ENCODE measurements around the gene COX6B2.

COX6B2 gene

DNA sequence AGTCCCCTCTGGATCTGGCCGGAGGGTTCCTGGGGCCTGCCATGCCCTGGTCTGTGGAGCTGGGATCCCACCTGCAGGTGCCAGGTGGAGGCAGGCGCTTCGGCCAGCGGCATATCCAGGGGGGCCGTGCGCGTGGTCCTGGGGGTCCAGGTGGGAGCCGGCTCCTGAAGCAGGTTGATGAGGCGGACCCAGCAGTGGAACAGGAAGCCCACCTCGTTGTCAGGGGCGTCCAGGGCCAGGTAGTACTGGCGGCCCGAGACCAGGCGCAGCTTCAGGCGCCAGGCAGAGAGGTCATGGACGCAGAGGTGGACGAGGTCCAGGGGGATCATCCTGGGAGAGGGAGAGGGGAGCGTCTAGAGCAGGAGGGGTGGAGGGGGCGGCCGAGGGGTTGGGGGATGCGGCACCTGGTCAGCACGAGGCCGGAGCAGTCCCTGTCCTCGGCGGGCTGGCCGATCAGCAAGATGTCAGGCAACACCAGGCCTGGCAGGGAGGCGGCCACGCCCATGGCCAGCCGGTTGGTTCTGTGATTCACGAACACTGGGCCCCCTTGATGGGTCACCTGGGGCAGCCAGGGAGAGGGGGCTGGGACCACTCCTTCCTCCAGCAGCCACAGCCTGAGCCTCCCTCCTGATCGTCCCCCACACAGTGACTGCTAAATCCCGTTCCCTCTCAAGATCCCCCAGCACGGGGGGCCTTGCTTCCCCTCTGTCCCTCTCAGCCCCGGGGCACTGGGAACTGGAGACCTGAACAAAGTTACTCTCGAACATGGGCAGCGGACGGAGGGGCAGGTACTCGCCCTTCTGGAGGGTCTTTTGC is 7.9 kb upstream of the COX6B2 start:
- no peak for DNase-seq (ENCODE audit: low read depth)

DNA sequence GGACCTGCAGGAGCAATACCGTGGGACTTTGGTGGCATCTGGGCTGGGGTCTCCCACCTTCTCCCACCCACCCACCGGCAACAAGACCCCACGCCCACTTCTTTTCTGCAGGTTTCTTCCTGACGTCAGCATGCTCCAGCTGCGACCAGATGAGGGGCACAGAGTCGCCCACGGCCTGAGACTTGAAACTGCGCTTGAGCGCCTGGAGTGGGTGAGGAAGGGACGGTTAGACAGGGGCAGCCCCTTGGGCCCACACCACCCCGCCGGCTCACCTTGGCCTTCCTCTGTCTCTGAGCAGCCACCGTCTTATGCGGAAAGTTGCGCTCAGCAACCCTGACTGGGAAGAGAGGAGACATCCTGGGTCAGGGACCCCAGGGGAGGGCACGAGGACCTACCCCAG is 6.4 kb upstream of the COX6B2 start:
- no peak for DNase-seq (ENCODE audit: low read depth)

GRCh38 chr19:55358943-55359908 is 4.7 kb upstream of the COX6B2 start:
- DNase-seq (ENCODE audit: low read depth), result no peak

- DNase-seq (ENCODE audit: low read depth), result no peak
Measured at GRCh38 chr19:55358493-55358892, 4.0 kb upstream of the COX6B2 start.

GRCh38 chr19:55355213-55355821 is 798 bp upstream of the COX6B2 start:
- no peak for DNase-seq (ENCODE audit: low read depth)

DNA sequence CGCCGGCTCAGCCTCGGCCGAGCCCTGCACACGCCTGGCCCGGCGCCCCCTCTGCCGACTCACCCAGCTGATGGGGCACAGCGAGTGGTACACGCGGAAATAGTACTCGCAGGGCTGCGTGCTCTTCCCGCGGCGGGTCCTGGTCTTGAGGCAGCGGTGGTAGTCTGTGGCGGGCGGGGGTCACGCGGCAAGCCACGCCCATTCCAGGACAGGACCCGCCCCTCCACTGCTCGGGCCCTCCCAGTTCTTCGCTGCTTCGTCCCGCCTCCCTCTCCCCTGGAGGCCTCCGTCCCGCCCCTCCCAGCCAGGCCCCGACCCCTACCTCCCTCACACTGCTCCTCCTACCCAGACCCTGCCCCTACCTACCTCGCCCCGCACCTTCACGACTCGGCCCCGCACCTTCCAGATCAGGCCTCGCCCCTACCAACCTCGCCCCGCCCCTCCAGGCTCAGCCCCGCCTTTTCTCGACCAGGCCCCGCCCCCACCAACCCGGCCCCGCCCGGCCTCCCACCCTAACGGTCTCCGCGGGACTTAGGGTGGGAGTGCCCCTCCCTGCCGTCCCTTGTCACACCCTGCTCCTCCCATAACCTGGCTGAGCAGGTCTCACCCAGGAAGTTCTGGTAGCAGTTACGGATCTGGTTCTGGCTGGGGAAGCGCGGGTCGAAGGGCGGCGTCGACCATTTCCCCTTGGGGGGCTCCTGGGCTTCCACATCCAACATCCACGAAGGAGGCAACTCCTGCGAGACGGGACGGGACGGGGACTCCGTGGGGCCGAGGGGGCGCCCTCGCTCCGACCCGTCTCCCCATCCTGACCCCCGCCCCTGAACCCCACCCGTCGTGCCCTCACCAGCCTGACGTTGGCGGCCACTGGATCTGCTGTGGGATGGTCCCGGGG is 469 bp downstream of the COX6B2 start:
- DNase-seq (ENCODE audit: low read depth), result peak; percentile 32

- no peak for DNase-seq (ENCODE audit: low read depth)
Measured at GRCh38 chr19:55353356-55353802, 1.1 kb downstream of the COX6B2 start.

- DNase-seq (ENCODE audit: low read depth), result no peak
Measured at GRCh38 chr19:55352549-55353145, 1.9 kb downstream of the COX6B2 start.

DNA sequence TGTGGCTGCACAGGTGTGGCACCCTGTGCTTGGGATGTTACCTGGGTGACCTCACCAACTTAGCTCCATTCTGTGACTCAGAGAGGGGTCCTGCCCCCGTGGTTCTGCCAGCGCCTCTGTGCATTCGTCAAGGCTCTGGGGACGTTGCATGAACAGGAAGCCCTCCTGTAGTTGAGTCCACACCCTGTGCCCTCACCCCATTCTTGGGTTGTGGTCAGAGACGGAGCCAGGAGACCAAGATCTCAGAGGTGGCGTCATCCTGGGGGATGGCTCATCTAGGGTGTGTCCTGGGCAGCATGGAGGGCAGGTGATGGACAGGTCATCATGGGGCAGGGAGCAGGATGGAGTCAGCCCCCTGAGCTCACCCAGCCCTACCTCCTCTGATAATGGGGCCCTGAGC is 2.5 kb downstream of the COX6B2 start:
- DNase-seq (ENCODE audit: low read depth), result no peak

- DNase-seq (ENCODE audit: low read depth), result no peak
Measured at GRCh38 chr19:55350620-55351315, 3.8 kb downstream of the COX6B2 start.

DNA sequence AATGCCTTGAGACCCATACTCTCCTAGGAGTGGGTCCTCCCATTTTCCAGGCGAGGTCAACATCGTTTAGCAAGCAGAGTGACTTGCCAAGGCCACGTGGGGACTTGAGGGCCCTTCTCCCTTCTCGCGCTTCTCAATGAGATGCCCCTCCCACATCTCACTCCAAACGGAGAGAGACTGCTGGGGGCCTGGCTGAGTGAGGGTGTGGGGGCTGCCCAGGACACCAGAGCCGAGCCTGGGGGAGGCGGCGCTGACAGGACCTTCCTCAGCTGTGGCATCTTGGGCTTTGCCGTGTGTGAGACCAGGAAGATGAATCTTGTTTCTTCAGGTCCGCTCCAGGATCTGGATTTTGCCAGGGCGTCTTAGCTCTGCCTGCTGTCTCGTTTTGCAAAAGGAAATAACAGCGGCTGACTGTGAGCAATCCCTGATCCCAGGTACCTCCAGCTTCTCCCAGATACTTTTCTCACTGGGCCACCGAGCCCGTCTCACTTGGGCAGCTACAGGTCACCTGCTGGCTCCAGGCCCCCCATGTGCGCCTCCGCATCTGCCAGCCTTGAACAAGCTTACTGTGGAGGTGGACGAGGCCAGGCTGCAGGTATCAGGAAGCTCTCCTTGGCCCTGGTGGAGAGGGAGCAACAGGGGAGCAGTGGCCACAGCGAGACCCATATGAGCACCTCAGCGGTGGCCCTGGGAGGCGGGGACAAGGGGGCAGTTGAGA is 6.0 kb downstream of the COX6B2 start:
- no peak for DNase-seq (ENCODE audit: low read depth)

GRCh38 chr19:55347442-55348009 is 7.0 kb downstream of the COX6B2 start:
- DNase-seq (ENCODE audit: low read depth), result no peak

- no peak for DNase-seq (ENCODE audit: low read depth)
Measured at GRCh38 chr19:55346725-55347441, 7.6 kb downstream of the COX6B2 start.

DNA sequence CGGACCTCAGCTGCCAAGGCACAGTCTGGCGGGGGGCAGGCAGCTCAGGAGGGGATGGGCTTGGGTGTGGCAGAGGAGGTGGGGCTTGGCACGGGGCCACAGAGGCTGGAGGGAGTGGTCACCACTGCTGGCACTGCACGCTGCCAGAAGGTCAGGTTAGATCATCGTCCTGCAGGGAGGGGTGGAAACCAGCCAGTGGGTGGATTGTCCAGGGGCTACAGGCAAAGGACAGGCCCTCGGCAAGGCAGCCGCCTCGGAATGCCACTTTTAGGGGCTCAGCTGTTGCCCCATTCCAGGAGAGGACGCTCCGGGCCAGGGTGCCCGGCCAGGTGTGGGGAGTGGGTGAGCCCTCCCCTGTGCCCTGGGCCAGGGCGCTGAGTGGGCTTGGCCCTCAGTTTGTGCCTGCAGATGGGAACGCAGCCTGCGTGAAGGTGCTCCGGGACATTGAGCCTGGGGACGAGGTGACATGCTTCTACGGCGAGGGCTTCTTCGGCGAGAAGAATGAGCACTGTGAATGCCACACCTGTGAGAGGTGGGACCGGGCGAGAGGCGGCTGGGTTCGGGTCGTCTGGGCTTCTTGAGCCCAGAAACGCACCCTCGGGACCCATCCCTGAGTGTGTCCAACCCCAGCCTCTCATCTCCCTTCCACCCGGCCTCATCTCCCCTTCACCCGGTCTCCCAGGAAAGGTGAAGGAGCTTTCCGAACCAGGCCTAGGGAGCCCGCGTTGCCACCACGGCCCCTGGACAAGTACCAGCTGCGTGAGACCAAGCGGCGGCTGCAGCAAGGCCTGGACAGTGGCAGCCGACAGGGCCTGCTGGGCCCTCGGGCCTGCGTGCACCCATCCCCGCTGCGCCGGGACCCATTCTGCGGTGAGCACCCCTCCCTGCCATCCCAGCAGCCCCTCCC is 8.4 kb downstream of the COX6B2 start:
- DNase-seq (ENCODE audit: low read depth), result no peak

DNA sequence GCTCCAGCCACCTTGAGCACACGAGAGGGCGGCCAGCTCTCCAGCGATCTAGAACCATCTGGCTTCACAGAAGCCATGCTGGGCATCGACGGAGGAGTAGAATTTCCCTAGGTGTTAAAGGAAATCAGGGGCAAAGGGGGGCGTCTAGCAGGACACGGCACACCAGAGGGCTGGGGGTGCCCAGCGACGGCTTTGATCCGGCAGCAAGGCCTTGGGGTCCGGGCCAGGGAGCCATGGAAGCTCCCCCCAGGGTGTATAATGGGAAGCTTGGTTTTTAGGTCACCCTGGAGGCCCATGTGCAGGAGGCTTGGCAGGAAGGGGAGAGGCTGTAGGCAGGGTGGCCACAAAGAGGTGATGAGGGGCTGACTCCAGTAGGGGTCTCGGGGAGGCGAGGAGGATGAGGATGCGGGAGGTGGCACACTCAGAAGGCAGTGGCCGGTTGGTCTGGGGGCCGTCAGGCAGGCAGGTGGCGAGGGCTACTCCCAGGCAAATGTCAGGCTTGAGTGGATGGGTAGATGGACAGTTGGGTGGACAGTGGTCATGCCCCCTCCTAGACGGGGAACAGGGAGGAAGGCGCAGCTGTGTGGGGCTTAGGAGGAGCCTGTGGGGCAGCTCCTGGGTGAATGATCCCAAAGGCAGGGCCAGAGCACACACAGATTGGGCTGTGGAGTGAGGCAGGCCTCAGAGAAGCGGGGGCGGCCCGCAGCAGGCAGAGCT is 9.3 kb downstream of the COX6B2 start:
- DNase-seq (ENCODE audit: low read depth), result no peak

DNA sequence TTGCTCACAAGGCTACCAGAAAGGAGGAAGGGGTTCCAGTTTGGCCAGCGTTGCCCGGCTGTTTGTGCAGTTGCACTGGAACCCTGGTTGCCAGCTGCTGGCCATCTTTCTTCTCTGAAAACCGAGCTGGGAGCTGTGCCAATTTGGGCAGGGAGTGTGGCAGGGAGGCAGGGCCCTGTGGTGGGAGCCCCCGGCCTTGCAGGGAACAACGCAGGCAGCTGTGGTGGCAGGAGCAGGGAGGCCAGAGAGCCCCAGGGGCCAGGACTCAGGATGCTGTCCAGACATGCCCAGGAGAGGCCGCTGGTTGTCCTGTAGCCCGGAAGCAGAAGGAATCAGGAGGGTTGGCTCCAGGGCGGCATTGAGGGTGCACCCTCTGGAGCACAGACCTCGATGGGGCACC is 10.1 kb downstream of the COX6B2 start:
- DNase-seq (ENCODE audit: low read depth), result no peak

Measured in activated T-helper 9 cell treated with anti-CD3 and anti-CD28 coated beads, Interleukin-2, amount 50 U/mL, for 16 hours (primary cell).